HEK293 (cell line): Measurements from ENCODE around the gene ANTXR1.
A peak's percentile ranks its signal among the peaks of the same experiment; 100 is the strongest.

Experiments used
- CTCF ChIA-PET: fragments of 350-600 bp; formaldehyde crosslinking; extraction: SDS; loops from one replicate; lab custom pipeline; 2021; ENCODE audit warnings: antibody characterized with exemption; lab: Yijun Ruan, JAX
- POLR2A ChIA-PET: fragments of 300-600 bp; formaldehyde crosslinking; extraction: SDS; loops from one replicate; lab custom pipeline; 2020; ENCODE audit warnings: antibody characterized with exemption, inconsistent platforms; lab: Yijun Ruan, JAX
- H3K27ac ChIP-seq: fragments of 200-500 bp; sonication (Bioruptor generic); 2 replicates; pipeline ENCODE4 v1.5.1; 2014; ENCODE audit warnings: low read depth, low read length, control low read depth, inconsistent platforms; ENCODE audit errors: extremely low read depth
- H3K36me3 ChIP-seq, 2 experiments: fragments of 200-500 bp in 1 of 2; sonication (Bioruptor generic) in 1 of 2; 1 replicate in 1 of 2; 2 replicates in 1 of 2; pipeline ENCODE4 v1.5.1; 2014 to 2017; ENCODE audit warnings: inconsistent platforms in 2 of 2, low read length in 2 of 2; ENCODE audit not compliant: control insufficient read depth in 2 of 2, insufficient read depth in 1 of 2
- H3K4me1 ChIP-seq: fragments of 200-500 bp; sonication (Bioruptor generic); 2 replicates; pipeline ENCODE4 v1.5.1; 2014; ENCODE audit warnings: mild to moderate bottlenecking, low read length, inconsistent platforms; ENCODE audit not compliant: control insufficient read depth, insufficient read depth
- H3K4me3 ChIP-seq: 2 replicates; pipeline ENCODE4 v1.5.1; 2011; ENCODE audit warnings: low read depth, mild to moderate bottlenecking, control low read depth, low read length, moderate library complexity
- H3K9me3 ChIP-seq: fragments of 200-500 bp; sonication (Bioruptor generic); 2 replicates; pipeline ENCODE4 v1.5.1; 2014; ENCODE audit warnings: low read depth, low read length, inconsistent platforms; ENCODE audit not compliant: control insufficient read depth, insufficient read depth
- ELK4 ChIP-seq: IDR thresholded peaks from 2 replicates; pipeline ENCODE4 v1.6.1; 2011; ENCODE audit warnings: mild to moderate bottlenecking, low read depth, low read length, borderline replicate concordance
- OVOL3 ChIP-seq: fragments of 450-650 bp; formaldehyde crosslinking; IDR thresholded peaks from 2 replicates; pipeline ENCODE4 v1.5.1; 2016; ENCODE audit warnings: missing biosample characterization, missing genetic modification characterization
- PRDM10 ChIP-seq: fragments of 450-650 bp; formaldehyde crosslinking; IDR thresholded peaks from 2 replicates; pipeline ENCODE4 v1.5.1; 2016; ENCODE audit warnings: missing biosample characterization, missing genetic modification characterization
- ZBTB10 ChIP-seq: fragments of 450-650 bp; formaldehyde crosslinking; IDR thresholded peaks from 2 replicates; pipeline ENCODE4 v1.5.1; 2016; ENCODE audit warnings: missing biosample characterization, missing genetic modification characterization
- ZBTB26 ChIP-seq: fragments of 450-650 bp; formaldehyde crosslinking; optimal IDR thresholded peaks from 2 replicates; pipeline ENCODE3; 2016; ENCODE audit warnings: missing biosample characterization, mild to moderate bottlenecking, missing genetic modification characterization
- ZNF155 ChIP-seq: fragments of 450-650 bp; formaldehyde crosslinking; IDR thresholded peaks from 2 replicates; pipeline ENCODE4 v1.5.1; 2016; ENCODE audit warnings: missing biosample characterization, missing genetic modification characterization
- ZNF18 ChIP-seq: fragments of 450-650 bp; formaldehyde crosslinking; IDR thresholded peaks from 2 replicates; pipeline ENCODE4 v1.5.1; 2016; ENCODE audit warnings: missing biosample characterization, missing genetic modification characterization
- ZNF529 ChIP-seq: fragments of 450-650 bp; formaldehyde crosslinking; IDR thresholded peaks from 2 replicates; pipeline ENCODE4 v1.5.1; 2017; ENCODE audit warnings: missing genetic modification characterization, missing biosample characterization; ENCODE audit not compliant: insufficient replicate concordance
- ZNF654 ChIP-seq: fragments of 450-650 bp; formaldehyde crosslinking; IDR thresholded peaks from 2 replicates; pipeline ENCODE4 v1.5.1; 2016; ENCODE audit warnings: low read depth, missing biosample characterization, missing genetic modification characterization
- ZNF747 ChIP-seq: fragments of 450-650 bp; formaldehyde crosslinking; IDR thresholded peaks from 2 replicates; pipeline ENCODE4 v1.5.1; 2016; ENCODE audit warnings: missing biosample characterization, missing genetic modification characterization
- ZNF843 ChIP-seq: fragments of 450-650 bp; formaldehyde crosslinking; IDR thresholded peaks from 2 replicates; pipeline ENCODE4 v1.5.1; 2016; ENCODE audit warnings: missing biosample characterization, missing genetic modification characterization
- ZSCAN18 ChIP-seq: fragments of 450-650 bp; formaldehyde crosslinking; IDR thresholded peaks from 2 replicates; pipeline ENCODE4 v1.5.1; 2016; ENCODE audit warnings: missing biosample characterization, missing genetic modification characterization
- ZSCAN30 ChIP-seq: fragments of 450-650 bp; IDR thresholded peaks from 2 replicates; pipeline ENCODE4 v1.5.1; 2018; ENCODE audit warnings: missing biosample characterization, mild to moderate bottlenecking, missing genetic modification characterization, moderate library complexity
- ZSCAN4 ChIP-seq: fragments of 450-650 bp; formaldehyde crosslinking; IDR thresholded peaks from 2 replicates; pipeline ENCODE4 v1.5.1; 2017; ENCODE audit warnings: missing biosample characterization, missing genetic modification characterization
- ZSCAN5A ChIP-seq: fragments of 450-650 bp; formaldehyde crosslinking; IDR thresholded peaks from 2 replicates; pipeline ENCODE4 v1.5.1; 2016; ENCODE audit warnings: missing biosample characterization, missing genetic modification characterization
- ZXDB ChIP-seq: fragments of 450-650 bp; formaldehyde crosslinking; IDR thresholded peaks from 2 replicates; pipeline ENCODE4 v1.5.1; 2016; ENCODE audit warnings: missing biosample characterization, missing genetic modification characterization

The ANTXR1 gene

GRCh38 chr2:69296421-69296820 lies 283.4 kb downstream of the ANTXR1 start:
- no peak for TF ChIP-seq ZNF843 (tag by site-specific recombination)
- TF ChIP-seq ZSCAN4, result peak; percentile 81
- no peak overlapping the region for H3K27ac ChIP-seq
- ChIA-PET CTCF (interaction anchor here (0.5 to 1.0 kb wide), 2 partner anchors 10 to 18 kb away, joined by 4 to 5 read pairs; no protein-coding TSS in a partner anchor), POLR2A (no interaction called here)
- no peaks in the 10 kb centered on the region for H3K9me3 ChIP-seq
- H3K4me1 ChIP-seq, result peaks cover 4% of the 10 kb centered on the region; the same call in 1 of the 2 replicates
- H3K36me3 ChIP-seq, result no peaks in the 10 kb centered on the region
- H3K4me3 ChIP-seq, result no peak overlapping the region

GRCh38 chr2:69297216-69297615 lies 284.2 kb downstream of the ANTXR1 start:
- Histone ChIP-seq H3K9me3 (no peaks in the 10 kb centered on the region), H3K4me1 (peaks cover 4% of the 10 kb centered on the region; the same call in 1 of the 2 replicates), H3K4me3 (no peak overlapping the region), H3K27ac (no peak overlapping the region), H3K36me3 (no peaks in the 10 kb centered on the region)
- ChIA-PET POLR2A (no interaction called here), CTCF (interaction anchor here (1.6 kb wide), 1 partner anchor 9 kb away, joined by 9 read pairs; no protein-coding TSS in a partner anchor)
- TF ChIP-seq ZXDB, result no peak
- TF ChIP-seq ZSCAN30 (tag by site-specific recombination), result no peak
- no peak for TF ChIP-seq ZBTB26 (tag by site-specific recombination)
- no peak for TF ChIP-seq ZNF155 (tag by site-specific recombination)
- no peak for TF ChIP-seq ZNF529 (tag by site-specific recombination)
- TF ChIP-seq ZSCAN5A (tag by site-specific recombination), result no peak
- no peak for TF ChIP-seq ELK4
- TF ChIP-seq ZNF654 (tag by site-specific recombination), result no peak
- TF ChIP-seq ZBTB10 (tag by site-specific recombination), result no peak
- no peak for TF ChIP-seq ZNF747 (tag by site-specific recombination)

GRCh38 chr2:69298261-69298660 lies 285.3 kb downstream of the ANTXR1 start:
- no peak overlapping the region for H3K27ac ChIP-seq
- H3K36me3 ChIP-seq, result no peaks in the 10 kb centered on the region
- POLR2A ChIA-PET, result no interaction called here
- H3K4me1 ChIP-seq, result peaks cover 4% of the 10 kb centered on the region; the same call in 1 of the 2 replicates
- no peak overlapping the region for H3K4me3 ChIP-seq
- CTCF ChIA-PET, result interaction anchor here (1.6 to 1.9 kb wide), 2 partner anchors 8 to 286 kb away, joined by 4 to 9 read pairs; partner anchors contain the start of gene ANTXR1
- no peaks in the 10 kb centered on the region for H3K9me3 ChIP-seq
- 0 out of 2 replicates have a peak, but pooled peaks have one; percentile 16 for TF ChIP-seq PRDM10 (tag by site-specific recombination)
- no peak for TF ChIP-seq OVOL3 (tag by site-specific recombination)
- no peak for TF ChIP-seq ZSCAN18 (tag by site-specific recombination)
- TF ChIP-seq ZNF18 (tag by site-specific recombination), result no peak
- TF ChIP-seq, all 188 proteins: peak for 1
